ENCODE data around the gene MRPL55. TPM values are rescaled to one million over a fixed set of nuclear protein-coding genes. Genes with fewer than 3 reads are reported as not detected.

Gene MRPL55
- polyA plus RNA-seq, 3 donors: 99.8 to 277 (median 104) TPM

DNA sequence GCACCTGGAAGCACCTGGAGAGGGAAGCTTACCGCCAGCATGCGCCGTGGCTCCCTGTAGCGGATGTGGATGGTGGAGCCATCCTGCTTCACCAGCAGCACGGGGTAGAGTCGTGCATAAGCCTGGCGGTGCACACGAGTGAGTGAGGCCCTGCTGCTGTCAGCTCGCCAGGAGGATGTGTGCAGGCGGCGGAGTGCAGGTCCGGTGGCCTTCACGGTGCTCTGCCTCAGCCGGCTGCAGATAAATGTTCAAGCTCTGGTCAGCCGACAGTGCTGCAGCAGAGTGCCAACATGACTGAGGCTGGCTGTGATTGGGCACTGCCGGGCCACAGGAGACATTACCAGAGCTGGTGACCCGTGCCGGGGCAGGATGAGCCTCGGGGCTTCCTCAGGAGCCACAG lies 1.5 kb downstream of the MRPL55 start:
- intact Hi-C loops (cut with micrococcal nuclease): loop anchor here (1.0 to 5.0 kb wide), 3 partner anchors 25 to 59 kb away; partner anchors contain the start of genes ARF1 (in 1 of the 2) and GUK1 (in 1 of the 2)
- H3K4me3 Mint-ChIP-seq: no peak overlapping the region
- H3K27me3 Mint-ChIP-seq (ENCODE audit: low read depth in 3 of 3): no peaks in the 10 kb centered on the region
- Histone ChIP-seq H3K9ac (ENCODE audit: insufficient read depth, low read length, poor library complexity, severe bottlenecking) (no peak overlapping the region), H3K4me1 (ENCODE audit: control insufficient read depth in 1 of 2, insufficient read depth in 2 of 2, low read length in 2 of 2) (peaks cover 36 to 55% of the 10 kb centered on the region in 2 donors), H3K79me2 (ENCODE audit: insufficient read depth, low read length) (peaks cover 41% of the 10 kb centered on the region), H3K4me2 (replicated peaks; ENCODE audit: extremely low read depth, low read length, poor library complexity, severe bottlenecking) (peak overlapping the region; percentile 92), H3K4me3 (replicated peaks in 1 of 3; ENCODE audit: low read depth in 2 of 3, low read length in 3 of 3) (no peak overlapping the region), H4K20me1 (ENCODE audit: insufficient read depth, low read length) (no peaks in the 10 kb centered on the region), H3K27me3 (ENCODE audit: control insufficient read depth in 2 of 2, insufficient read depth in 2 of 2, low read length in 2 of 2) (no peaks in the 10 kb centered on the region), H3K36me3 (replicated peaks in 1 of 2; ENCODE audit: control insufficient read depth in 1 of 2, insufficient read depth in 2 of 2, low read length in 2 of 2) (peaks cover 11 to 21% of the 10 kb centered on the region in 2 donors), H3K27ac (ENCODE audit: low read depth in 1 of 2, low read length in 2 of 2) (peak overlapping the region in 1 of 2 donors; percentile 98), H3K9me3 (replicated peaks in 1 of 2; ENCODE audit: control insufficient read depth in 1 of 2, insufficient read depth in 1 of 2, low read length in 2 of 2) (no peaks in the 10 kb centered on the region), H2AFZ (ENCODE audit: insufficient read depth, low read depth, low read length, poor library complexity, severe bottlenecking) (no peak overlapping the region)
- peaks cover 13 to 21% of the 10 kb centered on the region in 2 donors for H3K36me3 Mint-ChIP-seq
- peaks cover 48% of the 10 kb centered on the region for H3K4me1 Mint-ChIP-seq
- no peak for DNase-seq
- TF ChIP-seq, protein P1, sequence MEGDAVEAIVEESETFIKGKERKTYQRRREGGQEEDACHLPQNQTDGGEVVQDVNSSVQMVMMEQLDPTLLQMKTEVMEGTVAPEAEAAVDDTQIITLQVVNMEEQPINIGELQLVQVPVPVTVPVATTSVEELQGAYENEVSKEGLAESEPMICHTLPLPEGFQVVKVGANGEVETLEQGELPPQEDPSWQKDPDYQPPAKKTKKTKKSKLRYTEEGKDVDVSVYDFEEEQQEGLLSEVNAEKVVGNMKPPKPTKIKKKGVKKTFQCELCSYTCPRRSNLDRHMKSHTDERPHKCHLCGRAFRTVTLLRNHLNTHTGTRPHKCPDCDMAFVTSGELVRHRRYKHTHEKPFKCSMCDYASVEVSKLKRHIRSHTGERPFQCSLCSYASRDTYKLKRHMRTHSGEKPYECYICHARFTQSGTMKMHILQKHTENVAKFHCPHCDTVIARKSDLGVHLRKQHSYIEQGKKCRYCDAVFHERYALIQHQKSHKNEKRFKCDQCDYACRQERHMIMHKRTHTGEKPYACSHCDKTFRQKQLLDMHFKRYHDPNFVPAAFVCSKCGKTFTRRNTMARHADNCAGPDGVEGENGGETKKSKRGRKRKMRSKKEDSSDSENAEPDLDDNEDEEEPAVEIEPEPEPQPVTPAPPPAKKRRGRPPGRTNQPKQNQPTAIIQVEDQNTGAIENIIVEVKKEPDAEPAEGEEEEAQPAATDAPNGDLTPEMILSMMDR (IDR thresholded peaks at IDR 0.05): no peak
- 90% methylated on average over 19 of the region's 19 CpGs for WGBS (ENCODE audit: insufficient coverage)
- peaks cover 0 to 3% (median 1%) of the 10 kb centered on the region in 7 donors for H3K9me3 Mint-ChIP-seq
- H3K27ac Mint-ChIP-seq: peak overlapping the region in 4 of 7 donors; percentile 89 to 96 (median 94)

DNA sequence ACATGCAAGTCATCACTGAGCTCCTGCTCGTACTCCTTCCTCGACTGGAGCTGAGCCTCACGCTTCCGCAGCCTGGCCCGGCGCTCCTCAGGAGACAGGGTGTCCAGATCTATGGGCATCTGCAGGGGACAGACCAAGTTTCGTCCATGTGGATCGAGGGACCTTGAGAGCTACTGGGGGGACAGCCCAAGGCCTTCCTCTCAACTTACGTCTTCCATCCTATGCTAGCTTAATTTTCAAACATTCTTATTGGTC lies 2.4 kb downstream of the MRPL55 start:
- Histone ChIP-seq H3K27ac (ENCODE audit: low read depth in 1 of 2, low read length in 2 of 2) (no peak overlapping the region), H2AFZ (ENCODE audit: insufficient read depth, low read depth, low read length, poor library complexity, severe bottlenecking) (no peak overlapping the region), H3K4me2 (replicated peaks; ENCODE audit: extremely low read depth, low read length, poor library complexity, severe bottlenecking) (no peak overlapping the region), H3K36me3 (replicated peaks in 1 of 2; ENCODE audit: control insufficient read depth in 1 of 2, insufficient read depth in 2 of 2, low read length in 2 of 2) (peaks cover 11 to 21% of the 10 kb centered on the region in 2 donors), H3K27me3 (ENCODE audit: control insufficient read depth in 2 of 2, insufficient read depth in 2 of 2, low read length in 2 of 2) (no peaks in the 10 kb centered on the region), H3K4me1 (ENCODE audit: control insufficient read depth in 1 of 2, insufficient read depth in 2 of 2, low read length in 2 of 2) (peaks cover 44 to 63% of the 10 kb centered on the region in 2 donors), H3K9ac (ENCODE audit: insufficient read depth, low read length, poor library complexity, severe bottlenecking) (no peak overlapping the region), H3K4me3 (replicated peaks in 1 of 3; ENCODE audit: low read depth in 2 of 3, low read length in 3 of 3) (no peak overlapping the region), H4K20me1 (ENCODE audit: insufficient read depth, low read length) (peaks cover 2% of the 10 kb centered on the region), H3K9me3 (replicated peaks in 1 of 2; ENCODE audit: control insufficient read depth in 1 of 2, insufficient read depth in 1 of 2, low read length in 2 of 2) (no peaks in the 10 kb centered on the region), H3K79me2 (ENCODE audit: insufficient read depth, low read length) (peaks cover 50% of the 10 kb centered on the region)
- no peak for DNase-seq
- Mint-ChIP-seq H3K36me3 (peaks cover 13 to 21% of the 10 kb centered on the region in 2 donors), H3K9me3 (peaks cover 0 to 3% (median 1%) of the 10 kb centered on the region in 7 donors), H3K4me1 (peaks cover 48% of the 10 kb centered on the region), H3K27me3 (ENCODE audit: low read depth in 3 of 3) (no peaks in the 10 kb centered on the region), H3K4me3 (no peak overlapping the region), H3K27ac (peak overlapping the region in 2 of 7 donors; percentile 55 to 60)
- WGBS (ENCODE audit: insufficient coverage): 95% methylated on average over 9 of the region's 9 CpGs
- intact Hi-C loops (cut with micrococcal nuclease): loop anchor here in 1 of 2 donors (5.0 kb wide), 1 partner anchor 36 kb away; the partner anchor contains the start of gene GUK1
- TF ChIP-seq, protein P1 (IDR thresholded peaks at IDR 0.05): no peak

Measured in CD14-positive monocyte (primary cell).